Endometrium (tissue), 2 donors: ENCODE data around the gene NDUFV3.
A peak's percentile ranks its signal among the peaks of the same experiment; 100 is the strongest.
"Not testable (repeated sequence)": the region's sequence is repeated elsewhere in the genome, so short reads cannot be mapped to it uniquely, and the experiment has no call there.

Experiments used
- FAIRE-seq: peaks from 2 replicates; lab custom pipeline; 2012; peaks lifted over from hg19 to GRCh38; lab: Jason Lieb, UNC
- donor health status: control.
- donor health status: control.

NDUFV3 gene

DNA sequence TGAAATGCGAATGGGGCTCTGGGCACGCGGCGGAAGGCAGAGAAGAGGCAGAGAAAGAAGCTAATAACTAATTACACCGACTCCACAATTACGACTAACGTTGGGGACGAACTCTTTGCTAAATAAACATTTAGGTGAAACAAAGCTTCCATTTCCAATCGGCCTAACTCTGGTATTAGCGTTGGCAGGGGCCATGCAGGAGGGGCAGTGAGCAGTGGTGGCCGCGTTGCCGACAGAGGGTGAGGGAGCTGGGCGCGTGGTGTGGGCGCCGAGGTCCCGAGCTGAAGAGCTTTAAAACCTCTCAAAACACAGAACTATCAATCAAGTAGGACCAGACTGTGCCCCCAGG lies 553 bp upstream of the NDUFV3 start:
- no peak for FAIRE-seq

DNA sequence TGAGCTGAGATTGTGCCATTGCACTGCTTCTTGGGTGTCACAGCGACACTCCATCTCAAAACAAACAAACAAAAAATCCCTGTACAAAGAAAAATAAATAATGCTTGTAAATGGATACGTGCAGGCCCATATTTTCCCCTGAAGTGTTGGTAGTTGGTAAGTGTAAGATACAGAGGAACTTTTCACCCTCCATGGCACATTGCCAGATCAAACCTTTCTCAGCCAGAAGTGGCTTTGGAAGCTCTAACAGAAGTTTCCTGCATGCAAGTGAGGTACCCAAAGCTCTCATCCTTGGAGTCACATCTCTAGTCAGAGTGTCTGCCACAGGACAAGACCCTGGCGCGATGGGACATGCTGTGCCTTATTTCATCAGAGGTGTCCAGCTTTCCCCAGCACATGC lies 7.3 kb downstream of the NDUFV3 start:
- FAIRE-seq: no peak

DNA sequence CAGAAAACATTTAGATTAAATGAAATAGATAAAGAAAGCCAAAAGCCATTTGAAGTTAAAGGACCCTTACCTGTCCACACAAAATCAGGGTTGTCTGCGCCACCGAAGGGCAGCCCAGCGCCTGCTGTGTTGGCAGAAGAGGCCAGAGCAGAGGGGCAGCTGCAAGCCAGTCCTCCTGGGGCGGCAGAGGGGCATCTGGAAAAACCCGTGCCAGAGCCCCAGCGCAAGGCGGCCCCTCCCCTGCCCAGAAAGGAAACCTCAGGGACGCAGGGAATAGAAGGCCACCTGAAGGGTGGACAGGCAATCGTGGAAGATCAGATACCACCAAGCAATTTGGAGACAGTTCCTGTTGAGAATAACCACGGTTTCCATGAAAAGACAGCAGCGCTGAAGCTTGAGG lies 10.7 kb downstream of the NDUFV3 start:
- FAIRE-seq: no peak

DNA sequence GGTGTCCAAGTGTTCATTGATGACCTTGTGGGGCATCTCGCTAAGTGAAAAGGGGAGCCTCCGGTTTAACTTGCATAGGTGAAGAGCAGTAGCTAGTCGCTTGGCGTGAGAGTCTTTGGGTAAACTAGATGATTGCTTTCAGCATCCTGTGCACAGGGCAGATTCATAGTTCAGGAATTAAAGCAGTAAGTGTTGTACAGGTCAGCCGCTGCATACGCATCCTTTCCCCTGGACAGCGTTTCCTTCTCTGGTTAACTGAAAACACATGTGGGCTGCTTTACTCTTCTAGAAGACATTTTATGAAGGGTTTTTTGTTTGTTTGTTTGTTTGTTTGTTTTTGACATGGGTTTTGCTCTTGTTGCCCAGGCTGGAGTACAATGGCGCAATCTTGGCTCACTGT lies 12.1 kb downstream of the NDUFV3 start:
- no peak for FAIRE-seq

DNA sequence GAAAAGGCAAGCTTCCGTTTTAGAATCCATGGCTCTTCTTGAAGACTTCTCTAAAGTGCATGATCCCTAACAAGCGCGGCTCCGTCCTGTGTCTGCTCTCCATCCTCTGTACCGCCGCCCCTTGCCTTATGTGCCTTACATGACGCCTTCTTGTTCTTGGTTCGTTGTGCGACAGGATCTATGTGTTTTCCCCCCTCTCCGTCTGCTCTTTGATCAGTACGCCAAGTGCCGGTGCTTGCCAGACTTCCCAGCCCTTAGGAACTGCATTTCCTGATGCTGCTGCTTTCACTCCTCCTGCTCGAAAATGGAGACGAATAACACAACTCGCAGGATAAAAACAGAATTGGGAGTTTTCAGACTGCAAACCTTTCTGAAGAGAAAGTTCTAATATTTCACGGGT lies 13.1 kb downstream of the NDUFV3 start:
- FAIRE-seq: no peak

DNA sequence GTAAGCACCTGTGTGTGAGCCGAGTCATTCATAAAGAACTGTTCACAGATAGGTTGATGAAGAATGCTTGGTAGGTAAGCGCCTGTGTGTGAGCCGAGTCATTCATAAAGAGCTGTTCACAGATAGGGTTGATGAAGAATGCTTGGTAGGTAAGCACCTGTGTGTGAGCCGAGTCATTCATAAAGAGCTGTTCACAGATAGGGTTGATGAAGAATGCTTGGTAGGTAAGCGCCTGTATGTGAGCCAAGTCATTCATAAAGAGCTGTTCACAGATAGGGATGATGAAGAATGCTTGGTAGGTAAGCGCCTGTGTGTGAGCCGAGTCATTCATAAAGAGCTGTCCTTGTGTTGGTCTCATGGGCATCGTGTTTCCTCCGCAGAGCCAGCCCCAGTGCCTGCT lies 15.4 kb downstream of the NDUFV3 start:
- not testable (repeated sequence) for FAIRE-seq

DNA sequence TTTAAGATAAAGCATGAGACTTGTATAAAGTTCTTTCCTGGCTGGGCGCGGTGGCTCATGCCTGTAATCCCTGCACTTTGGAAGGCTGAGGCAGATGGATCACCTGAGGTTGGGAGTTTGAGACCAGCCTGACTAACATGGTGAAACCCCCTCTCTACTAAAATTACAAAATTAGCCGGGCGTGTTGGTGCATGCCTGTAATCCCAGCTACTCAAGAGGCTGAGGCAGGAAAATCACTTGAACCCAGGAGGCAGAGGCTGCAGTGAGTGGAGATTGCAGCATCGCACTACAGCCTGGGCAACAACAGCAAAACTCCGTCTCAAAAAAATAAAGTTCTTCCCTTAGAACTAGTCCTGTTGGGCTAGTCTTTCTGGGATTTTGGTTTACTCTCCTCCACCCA lies 18.8 kb downstream of the NDUFV3 start:
- not testable (repeated sequence) for FAIRE-seq

DNA sequence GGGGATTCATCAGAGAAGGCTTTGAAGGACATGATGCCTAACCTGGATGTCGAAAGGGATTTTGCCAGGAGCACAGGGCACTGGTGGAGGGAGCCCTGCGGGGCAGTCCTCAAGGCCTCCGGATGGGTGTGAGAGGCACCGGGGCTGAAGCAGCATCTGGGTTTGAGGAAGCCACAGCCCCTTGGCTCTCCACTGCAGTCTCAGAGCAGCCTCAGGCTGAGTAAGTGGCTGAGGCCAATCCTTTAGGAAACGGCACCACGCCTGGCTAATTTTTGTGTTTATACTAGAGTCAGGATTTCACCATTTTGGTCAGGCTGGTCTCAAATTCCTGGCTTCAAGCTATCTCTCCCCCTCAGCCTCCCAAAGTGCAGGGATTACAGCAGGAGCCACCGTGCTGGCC lies 20.4 kb downstream of the NDUFV3 start:
- FAIRE-seq: no peak

DNA sequence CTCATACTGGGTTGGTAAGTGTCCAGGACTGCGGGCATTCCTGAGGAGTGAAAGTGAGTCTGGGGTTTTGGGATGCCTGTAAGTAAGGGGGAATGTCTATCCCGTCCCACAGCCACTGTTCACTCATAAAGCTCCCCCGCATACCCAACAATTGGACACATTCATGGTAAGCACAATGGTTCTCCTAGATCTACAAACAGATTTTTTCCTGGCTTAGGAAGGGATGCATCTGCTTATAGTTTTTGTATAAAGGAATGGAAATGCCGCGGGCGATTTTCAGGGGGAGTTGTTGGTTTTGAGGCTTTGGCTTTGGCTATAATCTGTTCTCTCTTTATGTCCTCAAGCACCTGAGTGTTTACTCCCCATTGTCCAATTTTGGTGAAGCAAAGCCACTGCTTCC lies 25.2 kb downstream of the NDUFV3 start:
- FAIRE-seq: no peak

DNA sequence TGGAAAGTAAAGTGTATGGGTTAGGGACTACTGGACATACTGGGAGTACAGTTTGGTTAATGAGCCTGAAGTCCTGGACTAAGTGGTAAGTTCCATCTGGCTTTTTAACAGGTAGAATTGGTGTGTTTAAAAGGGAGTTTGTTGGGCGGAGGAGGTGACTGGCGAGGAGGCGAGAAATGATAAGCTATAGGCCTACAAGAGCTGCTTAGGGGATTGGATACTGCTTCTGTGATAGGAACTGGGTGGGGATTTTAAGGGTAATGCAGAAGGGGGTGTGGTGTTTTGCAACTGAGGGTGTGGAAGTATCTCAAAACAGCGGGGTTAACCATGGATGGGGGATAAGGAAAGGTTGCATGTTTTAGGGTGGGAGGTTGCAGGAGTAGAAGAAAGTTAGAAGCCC lies 28.8 kb downstream of the NDUFV3 start:
- no peak for FAIRE-seq

DNA sequence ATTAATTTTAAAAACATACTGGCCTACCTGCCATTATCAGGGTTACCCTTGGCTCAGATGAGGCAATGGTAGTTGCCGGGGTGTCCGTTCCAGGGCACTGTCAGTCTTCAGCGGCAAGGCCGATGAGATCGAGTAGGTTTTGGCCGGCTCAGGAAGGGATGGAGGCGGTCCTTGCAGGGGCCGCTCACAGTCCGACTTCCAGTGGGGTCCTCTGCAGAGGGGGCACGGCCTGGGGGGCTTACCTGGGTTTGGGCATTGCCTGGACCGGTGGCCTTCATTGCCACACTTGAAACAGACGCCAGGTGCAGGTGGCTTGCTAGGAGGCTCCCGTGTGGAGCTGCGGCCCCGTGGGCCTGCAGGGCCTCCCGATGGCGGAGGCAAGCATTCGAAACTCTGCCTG lies 29.8 kb downstream of the NDUFV3 start:
- no peak for FAIRE-seq

DNA sequence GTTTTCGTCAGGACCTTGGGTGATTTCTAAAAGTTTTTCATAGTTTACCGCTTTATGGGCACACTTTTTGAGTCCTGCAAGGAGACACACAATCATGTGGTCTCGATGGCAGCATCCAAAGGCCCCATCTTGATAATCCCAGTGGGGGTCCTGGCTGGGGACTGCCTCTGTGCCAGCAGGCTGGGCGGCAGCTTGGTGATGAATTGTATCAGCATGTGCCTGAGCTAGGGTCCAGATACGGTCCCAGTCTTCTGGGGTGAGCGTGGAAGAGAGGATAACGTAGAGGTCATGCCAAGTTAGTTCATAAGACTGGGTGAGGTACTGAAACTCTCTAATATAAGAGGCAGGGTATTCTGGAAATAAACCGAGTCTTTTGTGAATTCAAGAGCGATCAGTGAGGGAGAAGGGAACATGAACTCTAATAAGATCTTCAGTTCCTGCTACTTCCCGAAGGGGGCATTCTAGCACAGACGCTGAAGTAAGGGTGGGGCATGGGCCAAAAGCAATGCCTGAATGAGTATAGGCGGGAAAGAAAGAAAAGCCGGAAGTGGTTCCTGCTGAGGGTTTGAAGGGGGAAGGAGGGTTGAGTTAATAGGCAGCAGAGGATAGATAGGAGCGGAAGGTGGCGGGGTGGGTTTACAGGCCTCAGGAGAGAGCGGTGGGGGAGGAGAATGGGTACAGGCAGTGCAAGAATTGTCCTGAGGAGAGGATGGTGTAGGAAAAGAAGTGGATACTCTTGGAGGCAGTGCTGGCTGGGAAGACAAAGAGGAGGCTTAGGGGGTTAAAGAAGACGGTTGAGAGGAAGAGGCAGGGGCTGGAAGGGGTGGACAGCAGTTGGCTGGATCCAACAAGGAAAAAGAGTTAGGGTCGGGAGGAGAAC lies 30.7 kb downstream of the NDUFV3 start:
- FAIRE-seq: peak; percentile 46

DNA sequence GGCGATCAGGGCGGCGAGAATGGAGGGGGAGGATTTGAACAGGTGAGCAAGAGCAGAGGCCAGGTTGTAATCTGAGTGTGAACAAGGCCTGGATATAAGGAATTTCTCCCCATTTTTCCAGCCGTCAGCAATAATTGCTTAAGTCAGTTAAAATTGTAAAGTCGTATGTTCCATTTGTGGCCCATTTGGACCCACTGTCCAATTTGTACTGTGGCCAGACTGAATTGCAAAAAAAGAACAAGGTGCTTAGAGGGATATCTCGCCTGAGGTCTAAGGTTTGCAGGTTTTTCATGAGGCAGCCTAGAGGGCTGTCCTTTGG lies 31.3 kb downstream of the NDUFV3 start:
- no peak for FAIRE-seq

DNA sequence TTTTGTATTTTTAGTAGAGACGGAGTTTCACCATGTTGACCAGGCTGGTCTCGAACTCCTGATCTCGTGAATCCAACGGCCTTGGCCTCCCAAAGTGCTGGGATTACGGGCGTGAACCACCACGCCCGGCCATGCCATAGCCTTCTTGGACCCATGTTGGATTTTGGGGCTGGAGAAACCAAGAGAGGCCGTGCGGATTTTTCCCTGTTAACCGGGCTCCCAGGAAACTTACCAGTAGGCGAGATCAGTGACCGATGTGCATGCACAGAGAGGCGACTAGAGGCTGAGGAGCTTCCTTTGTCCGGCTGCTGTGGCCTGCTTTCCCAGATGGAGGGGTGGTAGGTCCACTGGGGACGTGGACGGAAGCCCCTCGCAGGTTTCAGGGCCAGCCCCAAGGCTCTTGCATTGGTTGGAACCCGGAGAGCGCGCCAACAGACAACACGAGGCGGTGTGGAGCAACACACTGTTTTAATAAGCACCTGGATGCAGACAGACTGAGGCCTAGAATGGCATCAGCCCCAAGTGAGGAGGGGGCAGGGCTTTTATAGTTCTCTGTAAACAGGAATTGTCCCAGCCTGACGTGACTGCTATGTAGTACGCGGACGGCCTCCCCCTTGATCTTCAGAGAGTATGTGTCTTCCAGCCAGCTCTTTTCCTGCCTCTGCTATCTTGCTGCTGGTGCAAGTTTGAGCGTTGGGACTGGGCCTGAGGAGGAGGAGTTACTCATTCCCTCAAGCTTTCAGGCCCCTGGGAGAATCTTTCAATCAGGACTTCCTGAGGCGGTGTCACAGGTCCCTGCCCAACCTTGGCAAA lies 32.2 kb downstream of the NDUFV3 start, which contains the start of gene ERVH48-1:
ERVH48-1 (minus strand) TSS at position 517 of the 813 bp plus-strand sequence. CDS start 6,624 bp downstream, outside the sequence.
- FAIRE-seq: no peak

DNA sequence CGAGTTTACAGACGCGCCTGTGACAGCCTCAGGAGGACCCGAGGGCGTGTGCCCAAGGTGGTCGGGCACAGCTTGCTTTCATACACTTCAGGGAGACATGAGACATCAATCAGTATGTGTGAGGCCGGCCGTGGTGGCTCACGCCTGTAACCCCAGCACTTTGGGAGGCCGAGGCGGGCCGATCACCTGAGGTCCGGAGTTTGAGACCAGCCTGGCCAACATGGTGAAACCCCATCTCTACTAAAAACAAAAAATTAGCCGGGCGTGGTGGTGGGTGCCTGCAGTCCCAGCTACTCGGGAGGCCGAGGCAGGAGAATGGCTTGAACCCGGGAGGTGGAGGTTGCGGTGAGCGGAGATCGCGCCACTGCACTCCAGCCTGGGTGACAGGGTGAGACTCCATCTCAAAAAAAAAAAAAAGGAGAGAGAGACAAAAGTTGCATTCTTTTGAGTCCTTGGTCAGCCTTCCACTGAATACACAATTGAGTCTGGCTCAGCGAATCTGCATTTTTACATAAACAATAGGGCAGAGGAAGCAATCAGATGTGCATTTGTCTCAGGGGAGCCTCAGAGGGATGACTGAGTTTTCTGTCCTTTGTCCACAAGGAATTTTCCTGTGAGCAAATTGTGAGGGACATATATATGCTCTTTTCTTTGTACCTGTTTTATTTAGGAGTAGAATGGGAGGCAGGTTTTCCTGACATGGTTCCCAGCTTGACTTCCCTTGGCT lies 34.5 kb downstream of the NDUFV3 start:
- not testable (repeated sequence) for FAIRE-seq

DNA sequence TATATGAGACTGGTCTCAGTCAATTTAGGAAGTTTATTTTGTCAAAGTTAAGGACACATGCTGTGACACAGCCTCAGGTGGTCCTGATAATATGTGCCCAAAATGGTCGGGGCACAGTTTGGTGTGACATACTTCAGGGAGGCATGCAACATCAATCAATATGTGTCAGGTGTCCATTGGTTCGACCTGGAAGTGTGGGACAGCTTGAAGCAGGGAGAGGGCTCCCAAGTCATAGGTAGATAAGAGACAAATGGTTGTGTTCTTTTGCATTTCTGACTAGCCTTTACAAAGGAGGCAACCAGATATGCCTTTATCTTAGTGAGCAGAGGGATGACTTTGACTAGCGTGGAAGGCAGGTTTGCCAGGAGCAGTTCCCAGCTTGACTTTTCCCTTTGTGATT lies 36.9 kb downstream of the NDUFV3 start:
- FAIRE-seq: no peak

DNA sequence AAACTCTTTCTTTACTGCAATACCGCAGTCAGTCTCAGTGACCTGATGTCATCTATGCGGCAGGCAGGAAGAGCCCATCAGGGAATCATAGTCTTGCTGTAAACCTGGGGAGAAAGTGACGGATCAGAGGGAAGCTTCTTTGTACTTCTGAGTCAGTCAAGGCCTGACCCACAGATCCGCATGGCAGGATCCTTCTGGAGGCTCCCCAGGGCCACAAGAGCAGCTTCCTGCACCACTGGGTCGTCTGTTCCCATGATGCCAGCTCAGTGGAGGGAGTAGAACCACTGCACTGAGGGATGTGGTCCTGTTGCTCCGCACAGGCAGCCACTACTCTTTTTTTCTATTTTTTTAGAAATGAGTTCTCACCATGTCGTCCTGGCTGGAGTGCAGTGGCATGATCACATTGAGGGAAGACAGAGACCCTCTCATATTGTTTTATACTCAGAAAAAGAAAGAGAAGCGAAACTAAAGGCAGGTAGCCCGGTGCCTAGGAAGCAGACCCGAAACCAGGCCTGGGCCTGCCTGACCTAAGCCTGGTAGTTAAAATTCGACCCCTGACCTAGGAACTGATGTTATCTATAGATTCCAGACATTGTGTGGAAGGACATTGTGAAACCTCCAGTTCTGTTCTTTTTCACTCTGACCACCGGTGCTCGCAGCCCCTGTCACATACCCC lies 38.6 kb downstream of the NDUFV3 start:
- no peak for FAIRE-seq

DNA sequence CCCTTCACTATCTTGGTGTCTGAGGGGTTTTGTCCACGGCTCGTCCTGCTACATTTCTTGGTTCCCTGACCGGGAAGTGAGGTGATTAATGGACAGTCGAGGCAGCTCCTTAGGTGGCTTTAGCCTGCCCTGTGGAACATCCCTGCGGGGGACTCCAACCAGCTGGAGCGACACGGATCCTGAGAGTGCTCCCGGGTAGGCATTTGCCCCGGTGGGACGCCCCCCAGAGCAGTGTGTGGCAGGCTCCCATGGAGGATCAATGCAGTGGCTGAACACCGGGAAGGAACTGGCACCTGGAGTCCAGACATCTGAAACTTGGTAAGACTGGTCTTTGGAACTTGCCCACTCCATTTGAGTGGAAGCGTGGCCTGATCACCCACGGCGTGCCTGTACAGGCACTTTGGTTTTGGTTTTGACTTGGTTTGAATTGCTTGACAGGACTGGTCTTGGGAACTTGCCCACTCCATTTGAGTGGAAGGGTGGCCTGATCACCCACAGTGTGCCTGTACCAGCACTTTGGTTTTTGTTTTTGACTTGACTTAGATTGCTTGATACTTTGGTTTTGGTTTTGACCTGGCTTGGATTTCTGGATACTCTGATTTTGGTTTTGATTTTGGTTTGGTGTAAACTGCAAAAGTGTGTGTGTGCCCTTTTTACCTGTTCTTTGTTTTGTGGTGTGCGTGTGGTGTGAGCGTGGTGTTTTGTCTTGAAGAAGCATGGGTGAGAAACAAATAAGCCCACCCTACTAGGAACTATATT lies 39.4 kb downstream of the NDUFV3 start:
- not testable (repeated sequence) for FAIRE-seq

DNA sequence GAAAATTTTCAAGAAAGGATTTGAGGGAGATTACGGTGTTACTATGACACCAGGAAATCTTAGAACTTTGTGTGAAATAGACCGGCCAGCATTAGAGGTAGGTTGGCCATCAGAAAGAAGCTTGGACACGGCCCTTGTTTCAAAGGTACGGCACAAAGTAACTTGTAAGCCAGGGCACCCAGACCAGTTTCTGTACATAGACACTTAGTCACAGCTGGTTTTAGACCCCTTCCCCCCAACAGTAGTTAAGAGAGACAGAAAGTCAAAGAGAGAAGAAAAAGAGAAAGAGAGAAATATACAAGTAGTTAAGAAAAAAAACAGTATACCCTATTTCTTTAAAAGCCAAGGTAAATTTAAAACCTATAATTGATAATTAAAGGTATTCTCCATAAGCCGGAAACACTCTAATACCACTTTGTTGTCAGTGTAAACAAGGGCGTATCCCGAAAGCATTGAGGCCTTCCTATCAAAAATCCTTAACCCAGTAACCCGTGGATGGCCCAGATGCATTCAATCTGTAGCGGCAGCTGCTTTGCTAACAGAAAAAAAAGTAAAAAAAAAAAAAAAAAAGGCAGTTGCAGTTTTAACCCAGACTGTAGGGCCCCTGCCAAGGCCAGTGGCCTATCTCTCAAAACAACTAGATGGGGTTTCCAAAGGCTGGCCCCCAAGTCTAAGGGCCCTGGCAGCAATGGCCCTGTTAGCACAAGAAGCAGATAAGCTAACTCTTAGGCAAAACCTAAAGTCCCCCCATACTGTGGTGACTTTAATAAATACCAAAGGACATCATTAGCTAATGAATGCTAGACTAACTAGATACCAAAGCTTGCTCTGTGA lies 40.2 kb downstream of the NDUFV3 start:
- FAIRE-seq: not testable (repeated sequence)

DNA sequence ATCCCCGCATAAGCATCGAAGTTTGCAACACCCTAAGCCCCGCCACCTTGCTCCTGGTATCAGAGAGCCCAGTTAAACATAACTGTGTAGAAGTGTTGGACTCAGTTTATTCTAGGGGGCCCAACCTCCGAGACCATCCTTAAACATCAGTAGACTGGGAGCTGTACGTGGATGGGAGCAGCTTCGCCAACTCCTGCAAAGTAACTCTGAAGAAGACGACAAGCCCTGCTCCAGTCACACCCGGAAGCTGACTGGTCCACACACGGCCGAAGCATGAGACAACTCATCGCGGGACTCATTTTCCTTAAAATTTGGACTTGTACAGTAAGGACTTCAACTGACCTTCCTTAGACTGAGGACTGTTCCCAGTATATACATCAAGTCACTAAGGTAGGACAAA lies 40.9 kb downstream of the NDUFV3 start:
- FAIRE-seq: not testable (repeated sequence)

DNA sequence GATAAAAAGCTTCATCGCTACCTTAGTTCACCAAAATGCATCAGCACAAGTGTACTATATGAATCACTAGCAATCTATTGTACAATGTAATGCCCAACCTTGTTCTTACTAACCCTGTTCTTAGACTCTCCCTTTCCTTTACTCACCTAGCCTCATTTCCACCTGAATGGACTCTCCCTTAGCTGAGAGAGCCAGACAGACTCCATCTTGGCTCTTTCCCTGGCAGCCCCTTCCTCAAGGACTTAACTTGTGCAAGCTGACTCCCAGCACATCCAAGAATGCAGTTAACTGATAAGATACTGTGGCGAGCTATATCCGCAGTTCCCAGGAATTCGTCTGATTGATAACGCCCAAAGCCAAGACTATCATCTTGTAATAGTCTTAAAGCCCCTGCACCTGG lies 43.3 kb downstream of the NDUFV3 start:
- not testable (repeated sequence) for FAIRE-seq
